GM21526 (cell line): ENCODE results near the gene CDC42BPG.

Experiments used
- ATAC-seq: cut with Tn5 transposase; IDR thresholded peaks from one replicate; pipeline ENCODE4 v1.9.1; 2021; ENCODE audit warnings: moderate library complexity; ENCODE audit not compliant: unreplicated experiment, low FRiP score

CDC42BPG gene

DNA sequence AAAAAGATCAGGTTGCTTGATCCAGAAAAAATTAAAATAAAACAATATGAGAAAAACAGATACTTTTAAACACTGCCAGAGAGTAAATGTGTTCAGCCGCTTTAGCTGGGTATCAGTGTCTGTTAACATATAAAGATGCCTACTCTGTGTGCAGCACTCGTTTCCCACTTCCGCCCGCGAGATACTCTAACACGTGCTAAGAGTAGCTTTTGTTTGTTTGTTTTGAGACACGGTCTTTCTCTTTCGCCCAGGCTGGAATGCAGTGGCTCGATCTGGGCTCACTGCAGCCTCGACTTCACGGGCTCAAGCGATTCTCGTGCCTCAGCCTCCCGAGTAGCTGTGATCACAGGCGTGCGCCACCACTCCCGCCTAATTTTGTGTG is 33.6 kb downstream of the CDC42BPG start:
- no peak for ATAC-seq

- peak; percentile 64 for ATAC-seq
These were observed 34.1 kb downstream of the CDC42BPG start, which contains the start of gene MEN1 for GRCh38 chr11:64810271-64810890. Gene MEN1, minus strand, starts transcription at chr11:64810551. Its CDS starts 442 bp downstream, at chr11:64810109.

DNA sequence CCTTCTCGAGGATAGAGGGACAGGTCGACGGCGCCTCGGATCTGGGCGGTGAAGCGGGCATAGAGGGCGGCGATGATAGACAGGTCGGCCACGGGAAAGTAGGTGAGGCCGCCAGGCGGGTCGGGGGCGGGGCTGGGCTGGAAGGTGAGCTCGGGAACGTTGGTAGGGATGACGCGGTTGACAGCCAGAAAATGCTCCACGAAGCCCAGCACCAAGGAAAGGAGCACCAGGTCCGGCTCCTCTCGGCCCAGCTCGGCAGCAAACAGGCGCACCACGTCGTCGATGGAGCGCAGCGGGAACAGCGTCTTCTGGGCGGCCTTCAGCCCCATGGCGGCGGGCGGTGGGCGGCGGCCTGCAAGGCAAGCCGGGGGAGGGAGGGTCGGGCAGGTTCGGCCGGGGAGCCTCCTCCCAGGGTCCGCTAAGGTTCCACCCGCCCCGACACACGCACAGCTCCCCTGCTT is 34.6 kb downstream of the CDC42BPG start:
- no peak for ATAC-seq

GRCh38 chr11:64805481-64805880 is 39.0 kb downstream of the CDC42BPG start:
- no peak for ATAC-seq

GRCh38 chr11:64804346-64805210 is 39.9 kb downstream of the CDC42BPG start:
- ATAC-seq, result no peak

DNA sequence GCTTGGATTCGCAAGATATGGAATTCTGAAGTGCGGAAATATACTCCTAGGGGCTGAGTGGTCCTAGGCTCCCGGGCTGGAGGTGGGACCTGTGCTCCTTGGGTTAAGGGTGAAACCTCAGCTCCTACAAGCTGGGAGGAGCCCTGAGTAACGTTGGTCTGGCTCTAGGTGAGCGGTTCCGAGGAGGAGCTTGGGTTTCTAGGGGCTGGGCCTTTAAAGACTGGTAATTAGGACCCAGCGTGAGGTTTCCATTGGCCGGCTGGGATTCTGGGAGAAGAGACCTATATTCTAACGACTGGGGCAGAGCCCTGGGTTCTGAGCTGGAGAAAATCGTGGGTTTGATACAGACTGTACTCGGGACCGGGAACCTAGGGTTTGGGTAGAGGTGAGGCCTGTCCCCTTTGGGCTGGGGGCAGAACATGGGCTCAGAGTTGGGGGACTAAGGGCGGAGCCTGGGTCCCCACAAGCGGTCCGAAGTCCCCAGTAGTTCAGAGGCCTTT is 40.6 kb downstream of the CDC42BPG start:
- no peak for ATAC-seq

DNA sequence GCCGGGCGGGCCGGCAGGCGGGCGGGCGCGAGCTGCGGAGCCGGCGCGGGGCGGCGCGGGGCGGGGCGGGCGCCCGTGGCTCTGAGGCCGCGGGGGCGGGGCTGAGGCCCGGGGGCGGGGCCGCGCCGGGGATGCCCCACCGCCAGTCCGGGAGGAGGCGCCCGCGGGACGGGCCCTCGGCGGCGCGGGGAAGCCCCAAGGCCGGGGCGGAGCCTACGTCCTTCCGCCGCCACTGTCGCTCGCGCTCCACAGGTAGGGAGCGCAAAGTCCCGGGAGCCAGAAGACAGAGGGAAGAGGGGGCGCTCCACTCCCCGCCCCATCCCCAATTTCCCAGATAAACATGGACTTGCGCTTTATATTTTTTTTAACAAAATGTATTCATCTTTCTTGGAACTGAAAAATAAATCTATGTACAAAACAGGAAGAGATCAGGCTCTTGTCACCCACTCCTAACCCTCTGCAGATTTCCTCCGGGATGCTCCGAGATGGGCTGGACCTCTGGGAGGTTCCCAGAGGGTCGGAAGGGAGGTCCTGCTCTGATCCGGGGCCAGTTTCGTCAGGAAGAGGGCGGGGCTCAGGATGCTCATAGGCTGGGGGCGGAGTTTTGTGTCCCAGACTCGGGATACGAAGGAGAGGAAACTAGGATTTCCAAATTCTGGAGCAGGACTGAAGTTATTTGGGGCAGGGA is 41.2 kb downstream of the CDC42BPG start, which contains the start of gene MAP4K2:
Gene MAP4K2, minus strand, starts transcription at position 57 of the 688 bp plus-strand sequence. CDS start 65 bp downstream, outside the sequence.
- peak; percentile 48 for ATAC-seq

GRCh38 chr11:64802370-64803157 is 41.9 kb downstream of the CDC42BPG start:
- peak; percentile 10 for ATAC-seq

- no peak for ATAC-seq
These were observed 42.7 kb downstream of the CDC42BPG start for GRCh38 chr11:64801561-64802369.

DNA sequence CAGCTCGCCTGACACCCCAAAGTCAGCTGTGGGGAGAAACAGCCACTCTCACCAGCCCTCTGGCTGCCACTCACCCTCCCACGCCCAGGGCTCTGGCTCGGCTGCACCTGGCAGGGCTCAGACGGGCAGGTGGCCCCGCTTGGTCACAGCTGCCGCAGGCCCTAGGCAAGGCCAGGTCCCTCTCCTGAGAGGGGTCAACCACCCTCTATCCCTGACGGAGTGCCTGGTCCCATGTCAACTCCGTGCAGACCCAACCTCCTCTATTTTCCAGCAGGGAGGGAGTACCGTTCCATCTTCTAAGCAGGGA is 43.3 kb downstream of the CDC42BPG start:
- no peak for ATAC-seq

- ATAC-seq, result no peak
These were observed 43.9 kb downstream of the CDC42BPG start for GRCh38 chr11:64800303-64801157.

- no peak for ATAC-seq
These were observed 44.7 kb downstream of the CDC42BPG start for GRCh38 chr11:64799623-64800302.

GRCh38 chr11:64799256-64799622 is 45.2 kb downstream of the CDC42BPG start:
- ATAC-seq, result no peak

DNA sequence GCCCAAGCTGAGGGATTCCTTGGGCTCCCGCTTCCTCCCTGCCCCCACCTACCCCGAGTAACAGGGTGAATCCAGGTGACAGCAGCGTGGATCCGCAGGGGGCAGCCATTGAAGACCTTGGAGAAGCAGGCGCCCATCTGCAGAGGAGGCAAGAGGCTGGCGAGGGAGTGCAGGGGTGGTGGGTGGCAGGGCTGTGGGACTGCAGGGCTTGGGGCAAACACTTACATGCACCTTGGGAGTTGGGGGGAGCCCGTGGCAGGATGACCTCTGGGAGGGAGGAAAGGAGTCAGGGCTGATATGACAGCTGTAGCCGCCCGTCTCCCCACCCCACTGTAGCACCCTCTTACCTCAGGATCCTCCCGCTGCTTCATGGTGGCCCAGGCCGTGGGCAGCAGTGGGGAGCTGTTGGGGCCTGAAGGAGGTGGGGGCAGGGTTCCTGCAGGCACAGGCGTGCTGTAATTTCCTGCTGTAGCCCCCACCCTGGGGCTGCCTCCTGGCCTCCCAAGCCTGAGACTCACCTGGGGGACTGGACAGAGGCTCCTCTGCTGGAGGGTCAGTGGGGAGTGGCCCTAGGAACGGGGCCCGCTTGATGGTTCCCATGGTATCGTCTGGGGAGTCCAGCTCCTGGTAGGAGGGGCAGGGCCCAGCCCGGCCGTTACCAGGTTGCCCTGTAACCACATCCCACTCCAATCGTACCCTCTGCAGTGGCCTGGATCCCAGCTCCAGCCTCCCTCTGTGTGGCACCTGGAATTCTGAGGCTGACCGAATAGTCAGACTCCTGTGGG is 47.5 kb downstream of the CDC42BPG start:
- no peak for ATAC-seq

DNA sequence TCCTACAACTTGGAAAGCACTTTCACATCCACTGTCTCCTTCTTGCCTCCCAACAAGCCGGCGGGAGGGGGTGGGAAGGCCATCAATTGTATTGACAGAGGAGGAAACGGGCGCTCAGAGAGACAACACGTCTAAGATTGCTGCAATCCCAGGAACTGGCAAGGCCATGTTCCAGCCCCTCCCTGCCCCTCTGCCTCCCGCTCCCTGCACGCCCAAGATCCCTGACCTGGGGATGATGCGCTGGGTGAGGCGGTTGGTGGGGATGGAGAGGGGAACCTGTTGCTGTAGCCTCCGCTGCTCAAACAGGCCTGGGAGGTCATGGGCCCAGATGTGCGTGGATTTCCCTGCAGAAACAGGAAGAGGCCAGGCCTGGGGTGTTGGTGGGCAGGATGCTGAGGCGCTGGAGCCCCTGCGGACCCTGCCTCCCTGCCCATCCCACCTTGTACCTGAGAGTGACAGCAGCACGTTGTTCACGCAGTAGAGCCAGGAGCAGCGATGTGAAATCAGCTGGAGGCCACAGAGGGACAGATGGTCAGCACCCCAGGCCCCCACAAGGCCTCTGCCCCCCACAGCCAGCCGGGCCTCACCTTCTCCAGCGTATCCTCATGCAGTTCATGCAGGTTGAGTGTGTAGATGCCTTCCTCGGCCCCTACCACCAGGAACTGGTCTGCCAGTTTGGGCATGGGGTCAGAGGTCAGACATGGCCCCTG is 48.3 kb downstream of the CDC42BPG start:
- ATAC-seq, result no peak

DNA sequence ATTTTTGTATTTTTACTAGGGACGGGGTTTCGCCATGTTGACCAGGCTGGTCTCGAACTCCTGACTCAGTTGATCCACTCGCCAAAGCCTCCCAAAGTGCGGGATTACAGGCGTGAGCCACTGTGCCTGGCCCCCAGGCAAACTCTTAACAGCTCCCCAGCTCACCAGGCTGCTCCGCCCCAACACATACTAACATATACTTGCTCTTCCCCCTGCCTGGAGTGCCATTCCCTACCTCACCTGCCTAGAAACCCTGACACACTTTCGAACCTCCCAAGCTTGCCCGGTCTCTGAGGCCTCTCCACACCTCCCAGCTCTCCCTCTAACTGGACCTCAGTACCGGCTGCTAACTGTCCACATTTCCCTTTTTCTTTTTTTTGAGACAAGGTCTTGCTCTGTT is 49.9 kb downstream of the CDC42BPG start:
- no peak for ATAC-seq
